HL-60/S4 treated with retinoic acid at 250 ng/mL for 4 days and 3 days (cell line): ENCODE data around the gene CREG2.

Experiments used
- in situ Hi-C: fragments of 300-500 bp; cut with MboI; formaldehyde crosslinking; loops from 2 replicates; pipeline ENCODE4 v1.7.0; 2022; ENCODE audit warnings: low sequenced_read_pairs

The CREG2 gene

GRCh38 chr2:101410114-101410513, 22.8 kb upstream of the CREG2 start:
- in situ Hi-C loops: no loop called here

DNA sequence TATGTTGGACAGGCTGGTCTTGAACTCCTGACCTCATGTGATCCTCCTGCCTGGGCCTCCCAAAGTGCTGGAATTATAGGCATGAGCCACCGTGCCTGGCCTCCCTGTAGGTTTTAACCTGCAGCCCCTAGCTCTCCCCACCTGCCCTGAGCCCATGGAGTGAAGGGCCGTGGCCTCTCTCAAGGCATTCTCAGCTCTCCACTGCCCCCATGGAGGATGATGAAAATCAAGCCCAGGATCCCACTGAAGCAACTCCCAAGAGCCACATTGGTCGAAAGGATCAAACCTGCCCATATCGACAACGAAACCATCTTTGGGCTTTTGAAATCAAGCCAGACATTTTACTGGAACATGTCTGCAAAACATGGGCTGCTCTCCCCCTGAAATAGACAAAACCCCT, 22.4 kb upstream of the CREG2 start:
- in situ Hi-C loops: loop anchor here (10.0 kb wide), 1 partner anchor 415 kb away; no protein-coding TSS in a partner anchor

GRCh38 chr2:101408925-101409324, 21.6 kb upstream of the CREG2 start:
- in situ Hi-C loops: loop anchor here (10.0 kb wide), 1 partner anchor 416 kb away; no protein-coding TSS in a partner anchor

GRCh38 chr2:101405351-101405899, 18.1 kb upstream of the CREG2 start:
- in situ Hi-C loops: loop anchor here (10.0 kb wide), 1 partner anchor 419 kb away; no protein-coding TSS in a partner anchor

- in situ Hi-C loops: loop anchor here (10.0 kb wide), 1 partner anchor 421 kb away; no protein-coding TSS in a partner anchor
Measured at GRCh38 chr2:101403745-101404144, 16.4 kb upstream of the CREG2 start.

- in situ Hi-C loops: loop anchor here (10.0 kb wide), 1 partner anchor 422 kb away; no protein-coding TSS in a partner anchor
Measured at GRCh38 chr2:101402630-101403029, 15.3 kb upstream of the CREG2 start.

- in situ Hi-C loops: loop anchor here (10.0 kb wide), 1 partner anchor 423 kb away; no protein-coding TSS in a partner anchor
Measured at GRCh38 chr2:101401906-101402305, 14.6 kb upstream of the CREG2 start.

DNA sequence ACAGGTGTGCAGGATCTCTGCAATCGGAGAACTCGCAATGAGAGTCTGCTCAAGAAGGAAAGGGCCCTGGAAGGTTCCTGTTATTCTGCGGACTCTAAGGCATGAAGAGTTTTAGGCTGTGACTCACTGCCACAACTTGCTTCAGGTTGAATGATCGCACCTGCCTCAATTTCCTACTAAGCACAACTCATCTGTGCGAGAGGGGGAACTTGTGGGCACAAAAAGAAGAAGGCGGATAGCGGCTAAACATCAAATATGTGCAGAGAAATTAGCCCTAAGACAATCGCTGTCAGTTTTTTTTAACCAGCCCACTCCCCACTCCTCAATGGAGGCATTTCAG, 14.0 kb upstream of the CREG2 start:
- in situ Hi-C loops: loop anchor here (10.0 kb wide), 1 partner anchor 424 kb away; no protein-coding TSS in a partner anchor

DNA sequence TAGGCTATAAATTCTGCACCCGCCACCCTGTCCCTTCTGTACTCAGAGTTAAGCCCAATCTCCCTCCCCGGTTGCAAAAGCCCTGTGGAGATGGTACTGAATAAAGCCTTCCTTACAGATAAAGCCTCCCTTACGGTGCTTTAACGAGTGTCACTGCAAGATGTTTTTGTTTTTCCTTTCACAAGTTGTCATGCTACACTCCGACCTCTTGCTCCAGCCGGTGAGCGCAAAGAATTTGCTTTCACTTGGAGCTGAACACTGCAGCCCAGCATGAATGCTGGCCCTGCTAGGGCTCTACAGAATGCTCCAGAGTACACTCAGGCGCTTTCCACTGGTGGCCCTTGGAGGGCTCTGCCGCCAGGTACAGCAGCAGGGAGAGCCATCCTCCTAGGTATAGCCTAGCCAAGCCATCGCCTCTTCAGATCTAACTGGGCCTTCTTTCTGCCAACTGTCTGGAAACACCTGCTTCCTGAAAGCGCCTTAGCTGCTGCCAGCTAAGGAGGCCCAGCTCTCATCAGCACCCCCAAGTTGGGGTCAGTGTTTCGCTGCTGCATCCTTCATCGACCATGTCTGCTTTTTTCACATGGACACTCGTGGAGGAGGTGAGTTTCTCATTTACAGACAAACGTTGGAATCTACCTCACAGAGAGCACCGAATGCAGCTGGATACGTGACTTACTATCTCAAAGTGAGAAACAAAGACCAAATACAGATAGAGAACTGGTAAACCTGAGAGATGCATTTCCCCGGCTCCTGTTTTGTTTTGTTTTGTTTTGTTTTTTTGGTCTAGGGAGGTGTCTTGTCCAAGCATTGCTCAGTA, 13.4 kb upstream of the CREG2 start:
- in situ Hi-C loops: loop anchor here (10.0 kb wide), 1 partner anchor 424 kb away; no protein-coding TSS in a partner anchor

DNA sequence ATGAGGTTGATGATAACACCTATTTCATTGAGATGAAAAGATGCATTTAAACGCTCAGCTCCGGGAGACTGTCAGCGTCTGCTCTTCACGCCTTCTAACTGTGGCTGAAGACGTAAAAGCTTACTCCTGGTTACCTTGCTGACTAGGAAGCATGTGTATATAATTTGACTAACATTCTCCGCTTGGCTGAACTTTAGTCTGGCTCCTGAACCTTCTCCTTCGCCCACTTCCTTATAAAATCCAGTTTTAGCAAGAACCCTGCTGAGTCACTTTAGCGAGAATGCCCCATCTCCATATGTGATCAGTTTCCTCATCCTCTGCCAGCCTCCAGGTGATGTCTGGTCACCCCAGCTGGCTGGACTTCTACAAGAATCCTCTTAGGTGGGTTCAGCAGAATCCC, 12.7 kb upstream of the CREG2 start:
- in situ Hi-C loops: loop anchor here (10.0 kb wide), 1 partner anchor 425 kb away; no protein-coding TSS in a partner anchor

- in situ Hi-C loops: no loop called here
Measured at GRCh38 chr2:101399021-101399799, 11.9 kb upstream of the CREG2 start.

GRCh38 chr2:101398116-101398821, 11.0 kb upstream of the CREG2 start:
- in situ Hi-C loops: no loop called here

DNA sequence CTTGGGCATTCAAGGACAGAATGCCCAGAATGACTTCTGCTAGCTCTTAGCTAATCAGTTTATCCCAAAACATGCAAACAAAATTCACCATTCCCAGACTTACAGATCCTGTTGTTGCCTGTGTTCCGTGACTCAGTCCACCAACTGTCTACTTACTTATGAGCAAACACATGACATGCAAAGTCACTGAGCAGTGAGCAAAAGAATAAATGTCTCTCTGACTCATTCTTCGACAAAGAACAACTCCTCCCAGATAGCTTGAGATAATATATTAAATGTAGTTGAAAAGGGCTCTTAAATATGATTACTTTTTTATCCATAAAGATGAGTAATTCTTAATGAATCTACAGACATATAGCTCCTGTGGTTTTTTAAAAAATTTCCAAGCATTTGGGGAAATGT, 9.0 kb upstream of the CREG2 start:
- in situ Hi-C loops: no loop called here

DNA sequence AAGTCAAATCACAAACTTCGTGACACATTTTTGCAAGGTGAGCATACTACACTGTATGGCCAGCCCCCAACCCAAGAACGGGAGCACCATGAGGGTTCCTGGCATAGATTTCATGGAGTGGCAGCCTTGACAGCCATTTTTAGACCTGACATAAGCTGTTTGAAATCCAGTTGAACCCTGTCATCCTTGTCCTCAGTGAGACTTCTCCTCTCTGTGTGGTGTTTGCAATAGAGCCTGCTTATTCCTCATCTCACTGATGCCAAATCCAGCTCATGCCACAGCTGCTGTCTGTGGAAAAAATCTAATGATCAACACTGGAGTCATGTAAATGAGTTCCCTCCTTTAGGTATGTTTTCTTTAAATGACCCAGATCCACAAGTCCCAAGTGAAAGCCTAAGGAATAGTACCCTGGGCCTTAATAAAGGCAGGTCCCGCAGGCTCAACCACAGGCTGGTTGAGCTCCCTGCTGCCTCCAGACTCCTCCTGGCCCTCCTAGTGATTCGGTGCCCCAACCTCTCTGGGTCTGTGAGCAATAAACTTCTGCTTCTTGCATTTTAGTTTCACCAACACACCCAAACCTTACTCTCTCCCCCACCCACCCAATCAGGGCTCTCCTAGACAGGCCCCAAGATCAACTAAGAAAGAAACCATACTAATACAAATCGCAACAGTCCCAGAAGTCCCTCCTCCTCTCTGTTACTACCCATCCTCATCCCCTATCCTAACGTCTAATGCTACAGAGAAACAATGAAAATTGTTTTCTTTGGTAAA, 8.4 kb upstream of the CREG2 start:
- in situ Hi-C loops: no loop called here

GRCh38 chr2:101388232-101388631, 929 bp upstream of the CREG2 start:
- in situ Hi-C loops: no loop called here

- in situ Hi-C loops: no loop called here
Measured at GRCh38 chr2:101386599-101387150, 628 bp downstream of the CREG2 start.

DNA sequence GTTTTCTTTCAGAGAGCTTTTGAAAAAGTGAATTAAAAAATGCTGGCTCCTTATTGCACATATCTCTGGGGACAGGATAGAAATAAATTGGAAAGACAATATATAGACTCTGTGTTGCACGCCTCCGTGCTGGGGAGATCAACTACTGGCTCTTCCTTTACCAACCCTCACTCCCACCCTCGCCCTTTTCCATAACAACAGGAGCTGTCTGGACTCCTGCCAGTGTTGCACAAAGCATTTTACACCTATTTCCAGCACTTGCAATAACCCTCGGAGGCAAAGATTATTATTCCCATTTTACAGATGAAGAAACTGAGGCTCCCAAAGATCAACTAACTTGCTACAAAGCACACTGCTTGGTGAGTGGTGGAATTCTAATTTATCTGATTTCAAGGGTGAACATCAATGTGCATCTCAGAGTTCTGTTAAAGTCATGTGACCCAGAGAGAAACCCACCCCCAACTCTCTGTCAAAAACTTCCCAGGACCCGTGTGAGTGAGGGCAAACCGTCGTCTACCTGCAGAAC, 4.2 kb downstream of the CREG2 start:
- in situ Hi-C loops: no loop called here

- in situ Hi-C loops: no loop called here
Measured at GRCh38 chr2:101382442-101382841, 4.9 kb downstream of the CREG2 start.

GRCh38 chr2:101380376-101380775, 6.9 kb downstream of the CREG2 start:
- in situ Hi-C loops: no loop called here
